C1 segment of cervical spinal cord (tissue), 14 donors: ENCODE data around the gene ATOX1.
"Not testable (repeated sequence)": the region's sequence is repeated elsewhere in the genome, so short reads cannot be mapped to it uniquely, and the experiment has no call there.

Source experiments
- DNase-seq, 14 donors: peaks; one replicate each; lab custom pipeline; 2025; lab: John Stamatoyannopoulos, UW

ATOX1 gene

DNA sequence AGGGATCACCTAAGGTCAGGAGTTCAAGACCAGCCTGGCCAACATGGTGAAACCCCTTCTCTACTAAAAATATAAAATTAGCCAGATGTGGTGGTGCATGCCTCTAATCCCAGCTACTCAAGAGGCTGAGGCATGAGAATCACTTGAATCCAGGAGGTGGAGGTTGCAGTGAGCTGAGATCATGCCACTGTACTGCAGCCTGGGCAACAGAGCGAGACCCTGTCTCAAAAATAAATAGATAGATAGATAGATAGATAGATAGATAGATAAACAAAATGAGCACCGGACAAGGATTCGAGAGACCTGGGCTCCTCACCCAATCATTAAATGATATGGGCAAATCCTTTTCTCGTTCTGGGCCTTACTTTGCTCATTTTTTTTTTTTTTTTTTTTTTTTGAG, 60.4 kb downstream of the ATOX1 start:
- not testable (repeated sequence) for DNase-seq

DNA sequence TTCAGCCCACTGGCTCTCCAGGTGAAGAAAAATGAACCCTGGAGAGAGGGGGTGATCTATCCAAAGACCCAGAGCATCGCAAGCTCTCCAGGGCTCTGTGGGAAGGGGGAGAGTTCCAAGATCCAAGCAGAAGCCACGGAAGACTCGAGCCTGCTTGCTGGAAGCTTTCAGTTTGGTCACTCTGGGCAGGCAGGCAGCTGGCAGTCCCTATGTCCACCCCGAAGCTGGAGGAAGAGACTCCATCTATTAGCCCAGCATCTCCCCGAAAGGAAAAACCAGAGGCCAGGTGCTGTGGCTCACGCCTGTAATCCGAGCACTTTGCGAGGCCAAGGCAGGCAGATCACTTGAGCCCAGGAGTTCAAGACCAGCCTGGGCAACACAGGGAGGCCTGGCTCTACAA, 61.0 kb downstream of the ATOX1 start:
- DNase-seq = no peak

DNA sequence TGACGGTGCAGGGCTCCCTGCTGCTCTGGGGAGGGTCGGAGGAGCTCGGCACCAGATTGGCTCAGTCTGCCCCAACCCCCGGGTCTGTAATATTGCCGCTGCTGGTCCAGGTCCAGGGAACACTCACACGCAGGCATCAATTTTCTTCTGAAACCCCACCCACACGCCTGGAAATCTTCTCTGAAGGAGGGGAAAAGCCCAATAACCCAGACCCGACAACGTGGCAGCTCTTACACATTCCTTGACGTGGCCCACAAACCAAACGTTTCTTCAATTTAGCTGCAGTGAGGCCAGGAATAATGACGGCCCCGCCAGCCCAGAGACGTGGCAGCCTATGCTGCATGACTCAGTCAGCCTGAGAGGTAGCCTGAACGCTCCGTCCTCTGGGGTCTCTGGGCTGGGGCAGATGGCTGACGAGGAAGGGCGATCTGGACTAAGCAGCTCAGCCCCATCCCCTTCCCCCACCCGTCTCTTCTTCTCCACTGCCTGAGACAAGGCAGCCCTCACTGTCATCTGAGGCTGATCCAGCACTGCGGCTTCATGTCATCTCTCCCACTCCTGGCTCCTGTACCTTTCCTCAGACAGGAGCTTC, 61.9 kb downstream of the ATOX1 start:
- DNase-seq = peak in 2 of 14 donors; percentile 24 to 40

DNA sequence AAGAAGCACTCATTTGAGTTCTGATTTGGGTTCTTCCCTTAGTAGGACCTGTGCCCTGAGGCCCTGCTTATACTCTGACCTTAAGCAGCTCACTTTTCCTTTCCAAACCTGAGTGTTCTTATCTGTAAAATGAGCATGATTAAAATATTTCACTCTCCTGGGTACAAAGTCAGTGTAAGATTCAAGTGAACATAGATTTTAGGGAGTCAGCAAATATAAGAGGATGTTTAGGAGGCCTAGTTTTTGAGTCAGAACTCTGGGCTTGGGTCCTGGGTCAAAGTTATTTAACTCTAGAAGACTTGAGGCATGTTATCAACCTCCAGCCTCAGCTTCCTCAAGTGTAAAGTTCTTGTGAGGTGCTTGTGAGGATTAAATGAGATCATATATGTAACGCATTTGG, 63.0 kb downstream of the ATOX1 start:
- DNase-seq = no peak

DNA sequence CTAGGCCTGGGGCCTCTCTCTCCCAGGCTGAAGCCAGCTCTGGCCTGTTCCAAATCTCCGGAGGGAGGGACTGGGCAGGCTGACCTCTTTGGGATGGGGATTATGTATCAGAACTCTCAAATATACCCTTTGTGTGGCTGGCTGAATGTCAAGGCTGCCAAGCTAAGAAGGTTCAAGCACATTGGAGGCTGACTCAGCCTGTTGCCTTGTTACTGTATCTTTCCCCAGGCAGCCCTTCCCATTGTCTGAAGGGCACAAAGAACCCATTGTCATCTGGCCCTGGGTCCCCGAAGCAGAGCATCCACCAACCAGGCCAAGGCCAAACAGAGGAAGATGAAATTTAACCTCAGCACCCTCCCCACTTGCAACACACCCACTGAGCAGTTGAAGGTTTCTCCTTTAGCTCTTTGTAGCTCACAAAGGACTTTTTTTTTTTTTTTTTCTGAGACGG, 64.4 kb downstream of the ATOX1 start:
- peak in 11 of 14 donors; percentile 34 to 78 (median 60) for DNase-seq
